Progenitor cell of endocrine pancreas (in vitro differentiated cells): ENCODE measurements around the gene CDH4. TPM values are rescaled to one million over a fixed set of nuclear protein-coding genes. Genes with fewer than 3 reads are reported as not detected.
"Not testable (repeated sequence)": the region's sequence is repeated elsewhere in the genome, so short reads cannot be mapped to it uniquely, and the experiment has no call there.

ENCODE experiments used
- DNase-seq: peaks from one replicate; pipeline ENCODE4 v3.0.0; 2021; ENCODE audit warnings: low spot score; ENCODE audit not compliant: unreplicated experiment
- H3K27ac Mint-ChIP-seq: 2 replicates; pipeline ENCODE4 v1.8.0; 2021; ENCODE audit warnings: mild to moderate bottlenecking, moderate library complexity, mixed read lengths
- H3K27me3 Mint-ChIP-seq: 2 replicates; pipeline ENCODE4 v1.8.0; 2021; ENCODE audit warnings: mixed read lengths
- H3K36me3 Mint-ChIP-seq: 2 replicates; pipeline ENCODE4 v1.8.0; 2022; ENCODE audit warnings: mixed read lengths; ENCODE audit not compliant: insufficient read depth
- H3K4me1 Mint-ChIP-seq: 2 replicates; pipeline ENCODE4 v1.8.0; 2021; ENCODE audit warnings: low read depth, mixed read lengths
- H3K4me3 Mint-ChIP-seq: 2 replicates; pipeline ENCODE4 v1.8.0; 2021; ENCODE audit warnings: low read depth, mild to moderate bottlenecking, moderate library complexity, mixed read lengths
- H3K9me3 Mint-ChIP-seq: 2 replicates; pipeline ENCODE4 v1.8.0; 2021; ENCODE audit warnings: low read depth, mixed read lengths
- CTCF ChIP-seq: fragments of 200-600 bp; sonication (generic); IDR thresholded peaks from one replicate; pipeline ENCODE4 v1.5.0; 2021; ENCODE audit warnings: antibody characterized with exemption, mild to moderate bottlenecking; ENCODE audit not compliant: unreplicated experiment
- total RNA-seq: library from RNA; stranded (reverse); gene quantifications from 2 replicates; pipeline ENCODE4 v1.2.1, GENCODE V29; 2021

Gene CDH4
- total RNA-seq, 1 donor from 2014 or later: 0.43 TPM

- no peak for DNase-seq
- Mint-ChIP-seq H3K27ac (no peak overlapping the region), H3K9me3 (no peaks in the 10 kb centered on the region), H3K27me3 (no peaks in the 10 kb centered on the region), H3K4me3 (no peak overlapping the region), H3K36me3 (no peaks in the 10 kb centered on the region), H3K4me1 (no peaks in the 10 kb centered on the region)
- TF ChIP-seq CTCF: no peak
These were observed 601.3 kb downstream of the CDH4 start for GRCh38 chr20:61853073-61854005.

GRCh38 chr20:61854538-61854937 is 602.5 kb downstream of the CDH4 start:
- DNase-seq, H3K4me3 Mint-ChIP-seq, H3K9me3 Mint-ChIP-seq, H3K4me1 Mint-ChIP-seq, H3K27ac Mint-ChIP-seq, H3K36me3 Mint-ChIP-seq, H3K27me3 Mint-ChIP-seq: not testable (repeated sequence)

GRCh38 chr20:61855286-61855685 is 603.2 kb downstream of the CDH4 start:
- Mint-ChIP-seq H3K4me1 (no peaks in the 10 kb centered on the region), H3K27me3 (no peaks in the 10 kb centered on the region), H3K27ac (no peak overlapping the region), H3K36me3 (no peaks in the 10 kb centered on the region), H3K4me3 (no peak overlapping the region), H3K9me3 (no peaks in the 10 kb centered on the region)
- no peak for TF ChIP-seq CTCF
- DNase-seq: no peak

GRCh38 chr20:61856626-61857413 is 604.8 kb downstream of the CDH4 start:
- no peak for TF ChIP-seq CTCF
- H3K27me3 Mint-ChIP-seq: no peaks in the 10 kb centered on the region
- H3K36me3 Mint-ChIP-seq: no peaks in the 10 kb centered on the region
- H3K4me1 Mint-ChIP-seq: no peaks in the 10 kb centered on the region
- H3K4me3 Mint-ChIP-seq: no peak overlapping the region
- H3K27ac Mint-ChIP-seq: no peak overlapping the region
- no peaks in the 10 kb centered on the region for H3K9me3 Mint-ChIP-seq
- no peak for DNase-seq

- H3K4me3 Mint-ChIP-seq: no peak overlapping the region
- H3K27me3 Mint-ChIP-seq: no peaks in the 10 kb centered on the region
- no peak for DNase-seq
- H3K9me3 Mint-ChIP-seq: no peaks in the 10 kb centered on the region
- no peaks in the 10 kb centered on the region for H3K36me3 Mint-ChIP-seq
- no peaks in the 10 kb centered on the region for H3K4me1 Mint-ChIP-seq
- H3K27ac Mint-ChIP-seq: no peak overlapping the region
- TF ChIP-seq CTCF: no peak
These were observed 605.3 kb downstream of the CDH4 start for GRCh38 chr20:61857414-61857775.
